NCI-H128 (cell line): ENCODE results near the gene GBP6.
"Not testable (repeated sequence)": the region's sequence is repeated elsewhere in the genome, so short reads cannot be mapped to it uniquely, and the experiment has no call there.

Experiments used
- DNase-seq: peaks from one replicate; lab custom pipeline; 2025; ENCODE audit not compliant: unreplicated experiment; lab: John Stamatoyannopoulos, UW

The GBP6 gene

GRCh38 chr1:89369331-89369730 lies 5.5 kb downstream of the GBP6 start:
- DNase-seq = no peak

GRCh38 chr1:89373810-89374209 lies 10.0 kb downstream of the GBP6 start:
- not testable (repeated sequence) for DNase-seq

- no peak for DNase-seq
Observed at GRCh38 chr1:89378001-89378400, 14.1 kb downstream of the GBP6 start.

GRCh38 chr1:89381618-89382017 lies 17.8 kb downstream of the GBP6 start:
- no peak for DNase-seq

- no peak for DNase-seq
Observed at GRCh38 chr1:89382479-89382878, 18.6 kb downstream of the GBP6 start.

GRCh38 chr1:89383185-89383584 lies 19.3 kb downstream of the GBP6 start:
- no peak for DNase-seq

- no peak for DNase-seq
Observed at GRCh38 chr1:89390707-89391106, 26.8 kb downstream of the GBP6 start.

DNA sequence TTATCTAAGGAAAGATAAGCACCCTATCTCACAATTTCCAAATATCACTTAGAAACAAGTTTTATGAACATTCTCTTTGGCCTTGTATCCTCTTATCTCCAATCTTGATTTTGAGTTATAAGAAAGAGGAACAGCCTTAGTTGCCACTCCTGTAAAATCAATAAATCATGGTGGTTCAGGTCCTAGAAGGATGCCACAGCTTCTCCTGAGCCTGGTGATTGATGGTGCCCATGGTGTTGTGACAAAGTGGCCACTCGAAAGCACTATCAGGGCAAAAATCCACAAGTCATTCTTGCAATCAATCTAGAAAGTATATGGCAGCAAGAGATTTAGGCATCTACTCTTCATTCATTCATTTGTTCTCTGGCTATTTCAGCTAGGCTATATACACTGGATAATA lies 27.8 kb downstream of the GBP6 start:
- no peak for DNase-seq

DNA sequence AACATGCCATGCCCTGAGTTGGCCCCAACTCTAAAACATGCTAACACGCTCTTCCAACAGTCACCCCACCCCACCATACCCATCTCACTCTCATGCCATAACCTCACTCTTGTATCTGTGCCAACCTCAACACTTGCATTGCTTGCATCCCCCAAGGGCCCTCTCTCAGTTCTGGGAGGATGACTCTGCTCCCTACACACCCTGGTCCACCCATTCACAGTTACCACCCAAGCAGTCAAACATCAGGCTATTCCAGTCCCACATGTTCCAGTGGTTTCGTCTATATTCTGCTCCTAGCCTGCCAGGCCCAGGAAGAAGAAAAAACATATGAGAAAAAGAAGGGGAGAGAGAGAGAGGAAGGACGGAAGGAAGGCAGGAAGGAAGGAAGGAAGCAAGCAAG lies 31.0 kb downstream of the GBP6 start:
- no peak for DNase-seq

GRCh38 chr1:89396902-89397301 lies 33.0 kb downstream of the GBP6 start:
- DNase-seq = no peak

- no peak for DNase-seq
Observed at GRCh38 chr1:89405275-89405929, 41.5 kb downstream of the GBP6 start.

DNA sequence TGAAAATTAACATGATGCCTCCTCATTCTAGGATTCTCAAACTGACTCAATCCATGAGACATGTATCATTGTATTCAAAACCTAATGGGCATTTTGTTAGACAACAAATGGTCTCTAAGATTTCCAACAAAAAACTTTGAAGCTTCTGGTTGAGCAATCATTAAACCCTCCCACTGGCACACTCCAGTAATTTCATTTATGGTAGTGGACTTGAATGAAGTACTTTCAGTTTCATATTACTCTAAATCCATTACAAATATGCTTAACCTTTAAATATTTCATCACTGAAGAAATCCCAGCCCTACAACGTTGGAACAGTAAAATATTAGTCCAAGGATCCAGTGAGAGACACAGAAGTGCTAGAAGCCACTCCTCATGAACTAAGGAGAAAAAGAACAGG lies 43.5 kb downstream of the GBP6 start:
- DNase-seq = no peak

GRCh38 chr1:89407768-89408167 lies 43.9 kb downstream of the GBP6 start:
- not testable (repeated sequence) for DNase-seq

- DNase-seq = no peak
Observed at GRCh38 chr1:89425056-89425455, 61.2 kb downstream of the GBP6 start.

- no peak for DNase-seq
Observed at GRCh38 chr1:89429062-89429461, 65.2 kb downstream of the GBP6 start.

- not testable (repeated sequence) for DNase-seq
Observed at GRCh38 chr1:89429681-89430080, 65.8 kb downstream of the GBP6 start.

- no peak for DNase-seq
Observed at GRCh38 chr1:89433421-89433820, 69.6 kb downstream of the GBP6 start.

- not testable (repeated sequence) for DNase-seq
Observed at GRCh38 chr1:89434058-89434780, 70.4 kb downstream of the GBP6 start.
